Suppressor macrophage treated with lipopolysaccharide for 4 hours (primary cell): ENCODE data around the gene TIGD3.
"Not testable (repeated sequence)": the region's sequence is repeated elsewhere in the genome, so short reads cannot be mapped to it uniquely, and the experiment has no call there.

ENCODE experiments used
- DNase-seq: peaks from one replicate; pipeline ENCODE4 v3.0.0-alpha.2; 2020

The TIGD3 gene

GRCh38 chr11:65327021-65327420, 27.5 kb upstream of the TIGD3 start:
- DNase-seq = no peak

- DNase-seq = no peak
Measured at GRCh38 chr11:65329478-65329877, 25.1 kb upstream of the TIGD3 start.

GRCh38 chr11:65329944-65330403, 24.6 kb upstream of the TIGD3 start:
- DNase-seq = peak; percentile 97

- no peak for DNase-seq
Measured at GRCh38 chr11:65330544-65330943, 24.0 kb upstream of the TIGD3 start.

- DNase-seq = not testable (repeated sequence)
Measured at GRCh38 chr11:65332591-65332990, 22.0 kb upstream of the TIGD3 start.

- no peak for DNase-seq
Measured at GRCh38 chr11:65334696-65335295, 19.8 kb upstream of the TIGD3 start.

GRCh38 chr11:65338676-65339075, 15.9 kb upstream of the TIGD3 start:
- no peak for DNase-seq

GRCh38 chr11:65340226-65340625, 14.3 kb upstream of the TIGD3 start:
- DNase-seq = no peak

- peak; percentile 25 for DNase-seq
Measured at GRCh38 chr11:65341856-65342255, 12.7 kb upstream of the TIGD3 start.

- DNase-seq = no peak
Measured at GRCh38 chr11:65351511-65351910, 3.0 kb upstream of the TIGD3 start.

- peak; percentile 30 for DNase-seq
Measured at GRCh38 chr11:65352783-65353182, 1.8 kb upstream of the TIGD3 start.

- DNase-seq = no peak
Measured at GRCh38 chr11:65353376-65353775, 1.2 kb upstream of the TIGD3 start.

- no peak for DNase-seq
Measured at GRCh38 chr11:65353900-65354264, 669 bp upstream of the TIGD3 start.

GRCh38 chr11:65355013-65355775, 643 bp downstream of the TIGD3 start:
- peak; percentile 45 for DNase-seq

- no peak for DNase-seq
Measured at GRCh38 chr11:65355776-65356393, 1.3 kb downstream of the TIGD3 start.

- no peak for DNase-seq
Measured at GRCh38 chr11:65356394-65356972, 1.9 kb downstream of the TIGD3 start.

- no peak for DNase-seq
Measured at GRCh38 chr11:65357856-65358356, 3.4 kb downstream of the TIGD3 start.

- peak; percentile 59 for DNase-seq
Measured at GRCh38 chr11:65362320-65362931, 7.9 kb downstream of the TIGD3 start.

GRCh38 chr11:65362966-65363365, 8.4 kb downstream of the TIGD3 start:
- DNase-seq = no peak

- no peak for DNase-seq
Measured at GRCh38 chr11:65363770-65364169, 9.2 kb downstream of the TIGD3 start.

- DNase-seq = peak; percentile 80
Measured at GRCh38 chr11:65366340-65366773, 11.8 kb downstream of the TIGD3 start.

GRCh38 chr11:65370659-65371049, 16.1 kb downstream of the TIGD3 start:
- no peak for DNase-seq
